AG04449 (cell line): ENCODE data around the gene PAX7.

ENCODE experiments used
- CTCF ChIA-PET: fragments of 350-600 bp; formaldehyde crosslinking; extraction: SDS; loops from one replicate; lab custom pipeline; 2021; ENCODE audit warnings: antibody characterized with exemption; lab: Yijun Ruan, JAX
- POLR2A ChIA-PET: fragments of 400-600, 350-600 bp; formaldehyde crosslinking; extraction: SDS; loops from one replicate; lab custom pipeline; 2020; ENCODE audit warnings: antibody characterized with exemption, inconsistent platforms; lab: Yijun Ruan, JAX
- DNase-seq: peaks from one replicate; pipeline ENCODE4 v3.0.0-alpha.2; 2010; ENCODE audit warnings: low read depth, low spot score
- H3K4me3 ChIP-seq: 2 replicates; pipeline ENCODE4 v1.5.1; 2011; ENCODE audit warnings: low read depth, mild to moderate bottlenecking, control low read depth, low read length
- TF ChIP-seq, protein P1 (sequence below): IDR thresholded peaks from one replicate; pipeline ENCODE4 v1.5.1; 2011; ENCODE audit warnings: mild to moderate bottlenecking, moderate library complexity, low read length, control low read depth, inconsistent platforms; ENCODE audit not compliant: insufficient read depth; ENCODE audit errors: missing control alignments

Gene PAX7

DNA sequence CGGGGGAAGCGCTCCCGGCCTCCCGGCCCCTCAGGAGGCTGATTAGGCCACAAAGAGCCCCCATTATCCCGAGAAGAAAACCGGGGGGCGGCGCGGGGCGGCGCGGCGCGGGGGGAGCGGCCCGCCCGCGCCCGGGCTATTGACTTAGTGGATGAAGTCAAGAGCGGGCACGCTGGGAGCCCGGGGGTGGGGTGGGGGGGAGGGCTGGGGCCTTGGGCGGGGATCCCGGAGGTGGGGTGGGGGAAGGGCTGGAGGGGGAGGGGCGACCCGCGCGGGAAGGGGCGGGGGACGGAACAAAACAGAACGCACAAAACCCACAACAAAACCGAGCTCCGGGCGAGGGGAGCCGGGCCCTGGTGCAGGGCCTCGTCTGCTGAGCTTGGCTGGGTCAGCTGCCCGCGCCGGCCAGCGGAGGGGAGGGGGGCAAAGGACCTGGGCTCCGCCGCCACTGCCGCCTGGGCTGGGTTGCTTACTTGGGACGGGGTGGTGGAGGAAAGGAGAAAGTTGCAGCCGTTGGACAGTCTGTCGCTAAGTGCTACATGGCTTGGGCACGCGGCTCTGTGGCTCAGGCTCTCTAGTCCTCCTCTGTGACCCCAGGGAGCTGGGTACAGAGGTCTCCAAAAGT, 16.3 kb downstream of the PAX7 start:
- ChIA-PET CTCF (no interaction called here), POLR2A (no interaction called here)
- H3K4me3 ChIP-seq, result no peak overlapping the region; the same call in 1 of the 2 replicates
- TF ChIP-seq, protein P1, sequence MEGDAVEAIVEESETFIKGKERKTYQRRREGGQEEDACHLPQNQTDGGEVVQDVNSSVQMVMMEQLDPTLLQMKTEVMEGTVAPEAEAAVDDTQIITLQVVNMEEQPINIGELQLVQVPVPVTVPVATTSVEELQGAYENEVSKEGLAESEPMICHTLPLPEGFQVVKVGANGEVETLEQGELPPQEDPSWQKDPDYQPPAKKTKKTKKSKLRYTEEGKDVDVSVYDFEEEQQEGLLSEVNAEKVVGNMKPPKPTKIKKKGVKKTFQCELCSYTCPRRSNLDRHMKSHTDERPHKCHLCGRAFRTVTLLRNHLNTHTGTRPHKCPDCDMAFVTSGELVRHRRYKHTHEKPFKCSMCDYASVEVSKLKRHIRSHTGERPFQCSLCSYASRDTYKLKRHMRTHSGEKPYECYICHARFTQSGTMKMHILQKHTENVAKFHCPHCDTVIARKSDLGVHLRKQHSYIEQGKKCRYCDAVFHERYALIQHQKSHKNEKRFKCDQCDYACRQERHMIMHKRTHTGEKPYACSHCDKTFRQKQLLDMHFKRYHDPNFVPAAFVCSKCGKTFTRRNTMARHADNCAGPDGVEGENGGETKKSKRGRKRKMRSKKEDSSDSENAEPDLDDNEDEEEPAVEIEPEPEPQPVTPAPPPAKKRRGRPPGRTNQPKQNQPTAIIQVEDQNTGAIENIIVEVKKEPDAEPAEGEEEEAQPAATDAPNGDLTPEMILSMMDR, result no peak
- no peak for DNase-seq

DNA sequence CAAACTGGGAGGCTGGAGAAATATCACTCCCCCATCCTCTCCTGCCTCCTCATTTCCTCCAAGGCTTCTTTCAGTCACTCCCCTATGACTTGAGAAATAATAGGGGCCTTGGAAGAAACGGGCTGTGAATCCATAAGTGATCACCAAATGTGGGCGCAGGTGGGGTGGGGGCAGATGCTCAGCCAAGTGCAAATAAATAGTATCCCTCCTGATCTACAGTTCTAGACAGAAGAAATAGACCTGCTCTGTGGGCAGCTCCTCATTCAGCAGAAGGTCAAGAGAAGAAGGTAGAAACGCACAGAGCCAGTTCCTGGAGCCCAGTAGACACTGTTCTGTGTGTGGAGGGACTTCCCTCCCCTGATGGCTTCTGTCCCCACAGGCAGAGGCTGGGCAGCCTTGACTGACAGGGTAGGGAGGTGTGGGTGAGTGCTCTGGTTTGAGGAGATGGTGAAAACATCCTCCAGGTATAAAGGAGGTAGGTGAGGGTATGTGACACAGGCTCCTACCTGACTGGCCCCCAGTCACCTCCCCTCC, 17.1 kb downstream of the PAX7 start:
- TF ChIP-seq, protein P1, result no peak
- DNase-seq, result no peak
- ChIA-PET CTCF (no interaction called here), POLR2A (no interaction called here)
- no peak overlapping the region for H3K4me3 ChIP-seq

DNA sequence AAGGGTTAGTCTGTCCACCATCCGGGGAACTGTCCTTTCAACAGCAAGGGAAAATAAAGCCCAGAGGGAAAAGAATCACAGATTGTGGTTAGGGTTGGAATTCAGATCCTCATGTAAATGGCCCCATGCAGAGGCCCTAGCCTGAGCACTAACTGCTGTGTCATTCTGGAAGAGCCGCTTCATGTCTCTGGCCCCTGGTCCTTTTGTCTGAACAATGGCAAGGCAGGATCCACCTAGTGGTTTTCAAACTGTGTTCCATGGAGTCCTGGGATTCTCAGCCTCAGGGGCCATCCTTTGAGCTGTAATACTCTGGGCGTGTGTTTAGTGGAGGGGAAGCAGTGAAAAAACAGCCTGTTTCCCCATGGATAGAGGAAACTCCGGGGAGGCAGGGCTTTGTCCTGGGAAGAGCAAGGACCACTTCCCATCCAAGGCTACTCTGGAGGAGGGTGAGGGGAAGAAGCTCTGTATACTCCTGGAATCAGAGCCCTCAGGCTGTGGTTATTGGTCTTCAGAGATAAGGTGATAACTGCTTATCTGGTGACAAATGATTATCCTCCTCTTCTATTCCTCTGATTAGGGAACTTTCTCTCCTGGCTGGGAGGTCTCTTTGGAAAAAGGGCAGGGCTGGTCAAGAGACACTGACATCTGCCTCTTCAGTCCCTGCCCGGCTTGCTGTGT, 19.2 kb downstream of the PAX7 start:
- TF ChIP-seq, protein P1, result no peak
- ChIA-PET CTCF (no interaction called here), POLR2A (no interaction called here)
- H3K4me3 ChIP-seq, result no peak overlapping the region
- no peak for DNase-seq

DNA sequence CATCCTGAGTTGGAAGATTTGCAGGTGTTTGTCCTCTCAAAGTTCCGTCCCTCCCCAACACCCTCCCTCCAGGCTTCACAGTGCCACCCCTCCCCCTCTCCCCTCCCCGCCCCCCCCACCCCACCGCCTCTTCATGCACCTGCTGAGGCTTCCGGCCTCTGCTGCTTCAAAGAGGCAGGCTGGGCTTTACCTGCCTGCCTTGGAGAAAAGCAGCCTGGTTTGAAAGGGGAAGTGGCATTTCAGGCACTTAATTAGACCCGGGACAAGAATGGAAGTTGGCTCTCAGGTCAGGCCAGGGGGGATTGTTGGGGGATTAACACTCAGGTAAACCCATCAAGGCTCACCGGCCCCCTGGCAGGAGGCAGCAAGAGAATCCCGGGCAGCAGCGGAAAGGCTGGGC, 21.1 kb downstream of the PAX7 start:
- POLR2A ChIA-PET, result no interaction called here
- H3K4me3 ChIP-seq, result no peak overlapping the region
- TF ChIP-seq, protein P1, result no peak
- DNase-seq, result no peak
- CTCF ChIA-PET, result no interaction called here

DNA sequence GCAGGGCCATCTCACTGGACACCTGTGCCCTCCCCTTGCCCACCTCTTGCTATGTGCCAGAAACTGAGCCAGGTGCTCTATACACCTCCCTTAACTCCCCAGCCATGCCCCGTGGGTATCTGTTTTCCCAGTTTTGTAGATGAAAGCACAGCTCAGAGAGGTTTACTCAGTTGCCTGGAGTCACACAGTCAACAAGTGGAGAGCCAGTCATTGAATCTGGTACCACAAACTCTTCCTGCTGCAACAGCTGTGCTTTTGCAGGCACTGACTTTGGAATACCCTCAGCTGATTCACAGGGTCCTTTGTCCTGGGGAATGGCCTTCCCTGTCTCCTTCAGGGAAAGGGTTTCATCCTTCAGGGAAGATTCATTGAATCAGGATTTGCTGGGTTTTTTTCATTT, 22.1 kb downstream of the PAX7 start:
- POLR2A ChIA-PET, result no interaction called here
- DNase-seq, result no peak
- CTCF ChIA-PET, result interaction anchor here (1.0 kb wide), 1 partner anchor 29 kb away, joined by 4 read pairs; no protein-coding TSS in a partner anchor
- H3K4me3 ChIP-seq, result no peak overlapping the region
- TF ChIP-seq, protein P1, result no peak

DNA sequence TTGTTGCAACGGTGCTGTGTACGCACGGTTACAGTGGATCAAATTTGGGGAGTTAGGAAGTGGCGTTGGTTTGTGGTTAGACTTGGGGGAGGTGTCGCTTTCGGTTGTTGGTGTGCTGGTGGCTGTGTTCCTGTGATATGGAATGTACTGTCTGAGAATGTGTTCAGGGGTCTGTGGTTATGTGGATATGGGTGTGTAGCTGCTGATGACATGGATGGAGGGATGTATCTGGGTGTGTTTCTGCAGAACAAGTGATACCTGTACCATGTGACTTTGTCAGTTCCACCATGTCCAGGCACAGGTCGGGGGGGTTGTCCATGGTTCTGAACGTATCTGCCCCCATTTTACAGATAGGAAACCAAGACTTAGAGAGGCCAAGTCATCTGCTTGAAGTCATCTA, 22.7 kb downstream of the PAX7 start:
- no peak overlapping the region for H3K4me3 ChIP-seq
- TF ChIP-seq, protein P1, result no peak
- DNase-seq, result no peak
- ChIA-PET POLR2A (no interaction called here), CTCF (no interaction called here)
